ENCODE measurements around the gene PCSK5.
"Not testable (repeated sequence)": the region's sequence is repeated elsewhere in the genome, so short reads cannot be mapped to it uniquely, and the experiment has no call there.

PCSK5 gene

GRCh38 chr9:76330034-76330433 is 439.6 kb downstream of the PCSK5 start:
- DNase-seq = no peak

DNA sequence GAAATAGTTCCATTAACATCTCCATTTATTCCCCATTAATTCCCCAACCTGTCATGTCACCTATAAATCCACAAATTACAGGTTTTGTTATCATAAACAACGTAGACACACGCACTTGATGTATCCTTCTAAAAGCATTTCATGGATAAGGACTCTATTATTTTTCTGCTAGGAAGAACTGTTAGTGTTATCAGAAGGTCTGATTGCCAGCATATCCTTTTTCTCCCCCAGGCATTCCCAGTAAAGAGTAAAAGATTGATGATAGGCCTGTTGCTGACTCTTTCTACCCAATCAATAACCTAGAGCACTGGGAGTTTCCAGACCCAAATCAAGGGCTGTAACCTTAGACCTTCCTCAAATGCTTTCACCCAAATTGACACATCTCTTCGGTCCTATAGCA is 442.9 kb downstream of the PCSK5 start:
- no peak for DNase-seq

DNA sequence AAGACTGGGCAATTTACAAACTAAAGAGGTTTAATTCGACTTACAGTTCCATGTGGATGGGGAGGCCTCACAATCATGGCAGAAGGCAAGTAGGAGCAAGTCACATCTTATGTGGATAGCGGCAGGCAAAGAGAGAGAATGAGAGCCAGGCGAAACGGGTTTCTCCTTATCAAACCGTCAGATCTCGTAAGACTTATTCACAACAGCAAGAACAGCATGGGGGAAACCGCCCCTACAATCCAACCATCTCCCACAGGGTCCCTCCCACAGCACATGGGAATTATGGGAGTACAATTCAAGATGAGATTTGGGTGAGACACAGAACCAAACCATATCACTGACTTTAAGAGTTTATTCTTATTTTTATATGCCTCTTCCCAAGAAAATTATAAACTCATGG is 443.5 kb downstream of the PCSK5 start:
- DNase-seq = no peak

GRCh38 chr9:76336027-76336426 is 445.6 kb downstream of the PCSK5 start:
- no peak for DNase-seq

GRCh38 chr9:76338418-76338817 is 447.9 kb downstream of the PCSK5 start:
- no peak for DNase-seq

GRCh38 chr9:76341616-76342015 is 451.1 kb downstream of the PCSK5 start:
- no peak for DNase-seq

DNA sequence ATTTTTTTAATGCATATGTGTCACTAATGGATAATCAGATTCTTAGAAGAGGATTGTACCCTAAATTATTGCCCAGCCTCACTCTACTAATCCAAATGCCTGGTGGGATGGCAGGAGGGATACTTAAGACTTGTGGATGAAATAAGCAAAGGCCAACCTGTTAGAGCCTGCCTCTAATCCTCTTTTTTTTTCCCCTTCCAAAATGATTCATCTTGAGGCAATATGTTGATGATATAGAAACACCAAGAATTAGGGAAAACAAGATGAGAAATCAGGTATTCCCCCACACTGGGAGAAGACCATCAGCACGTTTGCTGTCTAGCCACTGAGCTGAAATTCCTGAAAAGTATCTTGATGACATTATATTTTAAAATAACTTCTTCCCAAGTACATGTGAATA is 451.7 kb downstream of the PCSK5 start:
- no peak for DNase-seq

DNA sequence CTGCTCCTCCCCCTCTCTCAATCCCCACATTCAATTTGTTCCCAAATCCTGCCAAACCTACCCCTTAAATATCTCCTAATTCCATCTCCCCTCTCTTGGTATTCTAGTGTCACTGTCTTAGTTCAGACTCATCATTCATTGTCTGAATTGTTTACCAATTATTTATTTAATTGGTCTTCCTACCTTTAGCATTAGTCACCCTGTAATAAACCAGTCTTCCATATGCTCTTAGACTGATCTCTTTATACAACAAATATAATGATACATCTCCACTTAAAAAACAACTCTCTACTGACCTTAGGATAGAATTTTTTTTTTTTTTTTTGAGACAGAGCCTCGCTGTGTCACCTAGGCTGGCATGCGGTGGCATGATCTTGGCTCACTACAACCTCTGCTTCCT is 452.4 kb downstream of the PCSK5 start:
- no peak for DNase-seq

DNA sequence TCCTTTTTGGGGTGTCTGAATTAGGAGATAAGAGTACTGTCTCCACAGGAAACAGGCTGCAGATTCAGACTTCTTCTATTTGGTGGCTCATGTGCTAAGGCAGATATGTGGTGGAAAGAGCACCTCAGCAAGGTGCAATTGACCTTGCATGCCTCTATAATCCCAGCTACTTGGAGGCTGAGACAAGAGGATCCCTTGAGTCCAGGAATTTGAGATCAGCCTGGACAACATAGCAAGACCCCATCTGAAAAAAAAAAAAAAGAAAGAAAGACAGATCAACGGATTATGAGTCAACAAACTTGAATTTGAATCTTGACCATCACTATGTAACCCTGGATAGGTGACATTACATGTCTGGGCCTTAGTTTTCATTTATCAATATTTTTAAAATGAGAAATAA is 459.4 kb downstream of the PCSK5 start:
- DNase-seq = no peak

- no peak for DNase-seq
Measured at GRCh38 chr9:76351006-76351405, 460.5 kb downstream of the PCSK5 start.

- no peak for DNase-seq
Measured at GRCh38 chr9:76352026-76352620, 461.6 kb downstream of the PCSK5 start.

DNA sequence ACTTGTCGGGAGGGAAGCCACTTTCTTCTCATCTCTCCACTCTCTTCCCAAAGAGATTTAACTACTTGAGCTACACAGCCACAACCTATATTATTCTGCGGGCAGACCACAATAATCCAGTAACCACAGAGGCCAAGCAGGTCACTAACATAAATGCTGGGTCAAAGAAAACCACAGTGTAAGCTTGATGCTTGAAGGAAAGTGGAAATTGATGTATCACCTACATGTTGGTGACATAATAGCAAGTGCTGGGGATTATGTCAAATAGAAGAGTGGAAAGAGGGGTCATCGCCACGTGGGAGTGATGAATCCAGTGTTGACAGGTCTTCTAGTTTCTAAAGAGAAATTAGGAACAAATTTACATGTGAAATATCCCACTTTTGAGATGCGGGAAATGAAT is 462.8 kb downstream of the PCSK5 start:
- DNase-seq = no peak

- no peak for DNase-seq
Measured at GRCh38 chr9:76354221-76354620, 463.7 kb downstream of the PCSK5 start.

DNA sequence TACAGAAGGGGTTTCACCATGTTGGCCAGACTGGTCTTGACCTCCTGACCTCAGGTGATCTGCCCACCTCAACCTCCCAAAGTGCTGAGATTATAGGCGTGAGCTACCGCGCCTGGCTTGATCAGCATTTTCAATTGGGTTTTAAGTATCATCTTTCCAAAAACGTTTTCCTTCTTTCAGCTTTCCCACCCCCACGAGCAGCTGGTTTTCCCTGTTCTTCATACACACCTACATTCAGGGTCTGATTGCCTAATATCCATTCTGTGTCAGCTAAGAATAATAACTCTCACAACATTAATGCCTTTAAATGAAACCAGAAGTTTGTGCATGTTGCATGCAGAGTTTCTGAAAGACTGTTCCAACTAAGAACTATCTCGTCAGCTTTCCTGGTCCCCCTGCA is 465.4 kb downstream of the PCSK5 start:
- DNase-seq = no peak

- DNase-seq = no peak
Measured at GRCh38 chr9:76357555-76357954, 467.1 kb downstream of the PCSK5 start.

DNA sequence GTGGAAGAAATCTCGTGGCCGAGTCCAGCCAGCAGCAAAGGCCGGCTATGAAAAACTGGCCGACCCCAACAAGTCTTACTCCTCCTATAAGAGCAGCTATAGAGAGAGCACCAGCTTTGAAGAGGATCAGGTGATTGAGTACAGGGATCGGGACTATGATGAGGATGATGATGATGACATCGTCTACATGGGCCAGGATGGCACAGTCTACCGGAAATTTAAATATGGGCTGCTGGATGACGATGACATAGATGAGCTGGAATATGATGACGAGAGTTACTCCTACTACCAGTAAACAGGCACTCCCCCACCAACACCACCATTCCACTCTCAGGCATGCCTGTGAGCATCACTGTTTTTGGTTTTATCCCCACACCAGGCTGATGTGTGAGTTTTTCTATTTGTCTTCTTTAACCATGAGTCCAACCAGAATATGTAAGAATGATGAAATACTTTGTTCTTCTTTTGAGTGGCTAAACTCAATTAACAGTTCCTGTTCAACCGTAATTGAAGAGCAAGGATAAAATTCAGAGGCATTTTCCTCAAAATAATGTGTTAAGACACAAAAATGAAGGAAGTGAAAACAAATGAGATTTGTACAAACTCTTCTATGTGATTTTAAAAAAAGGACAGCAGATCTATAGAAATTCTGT is 468.3 kb downstream of the PCSK5 start:
- no peak for DNase-seq

- no peak for DNase-seq
Measured at GRCh38 chr9:76359365-76359764, 468.9 kb downstream of the PCSK5 start.

- no peak for DNase-seq
Measured at GRCh38 chr9:76359766-76360165, 469.3 kb downstream of the PCSK5 start.

DNA sequence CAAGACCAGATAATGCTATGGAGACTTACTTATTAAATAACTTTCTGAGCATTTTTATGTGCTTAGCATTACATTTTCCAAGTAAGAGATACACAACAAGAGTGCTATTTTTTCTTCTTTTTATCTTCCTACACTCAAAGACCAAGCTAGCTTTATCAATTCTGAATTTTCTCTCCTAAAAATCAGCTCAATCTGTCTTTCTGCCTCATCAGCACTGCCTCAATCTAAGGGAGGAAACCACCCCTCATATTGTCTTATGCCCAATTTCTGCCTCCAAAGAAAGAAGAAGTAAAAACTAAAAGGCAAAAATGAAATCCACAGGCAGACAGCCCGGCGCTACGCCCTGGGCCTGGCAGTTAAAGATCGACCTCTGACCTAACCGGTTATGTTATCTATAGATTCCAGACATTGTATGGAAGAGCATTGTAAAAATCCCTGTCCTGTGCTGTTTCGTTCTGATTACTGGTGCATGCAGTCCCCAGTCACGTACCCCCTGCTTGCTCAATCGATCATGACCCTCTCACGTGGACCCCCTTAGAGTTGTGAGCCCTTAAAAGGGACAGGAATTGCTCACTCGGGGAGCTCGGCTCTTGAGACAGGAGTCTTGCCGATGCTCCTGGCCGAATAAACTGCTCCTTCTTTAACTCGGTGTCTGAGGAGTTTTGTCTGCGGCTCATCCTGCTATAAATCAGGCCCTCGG is 472.0 kb downstream of the PCSK5 start:
- DNase-seq = not testable (repeated sequence)

DNA sequence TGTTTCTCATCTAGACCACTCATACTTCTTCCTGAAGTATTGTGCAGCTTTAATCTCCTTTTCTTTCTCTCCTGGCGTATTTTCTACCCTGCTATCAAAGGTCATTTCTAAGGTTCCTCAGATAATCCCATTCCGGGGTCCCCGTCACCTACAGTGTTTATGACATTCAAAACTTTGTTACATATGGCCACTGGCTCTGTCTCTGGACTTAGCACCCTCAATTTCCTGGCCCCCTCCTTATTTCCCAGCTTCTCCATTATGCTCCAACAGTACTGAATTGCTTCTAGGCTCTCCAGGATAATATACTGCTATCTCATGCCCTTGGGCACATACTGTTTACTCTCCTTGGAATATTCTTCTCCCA is 472.5 kb downstream of the PCSK5 start:
- no peak for DNase-seq

GRCh38 chr9:76365028-76365427 is 474.6 kb downstream of the PCSK5 start:
- no peak for DNase-seq

- no peak for DNase-seq
Measured at GRCh38 chr9:76366275-76366674, 475.8 kb downstream of the PCSK5 start.

DNA sequence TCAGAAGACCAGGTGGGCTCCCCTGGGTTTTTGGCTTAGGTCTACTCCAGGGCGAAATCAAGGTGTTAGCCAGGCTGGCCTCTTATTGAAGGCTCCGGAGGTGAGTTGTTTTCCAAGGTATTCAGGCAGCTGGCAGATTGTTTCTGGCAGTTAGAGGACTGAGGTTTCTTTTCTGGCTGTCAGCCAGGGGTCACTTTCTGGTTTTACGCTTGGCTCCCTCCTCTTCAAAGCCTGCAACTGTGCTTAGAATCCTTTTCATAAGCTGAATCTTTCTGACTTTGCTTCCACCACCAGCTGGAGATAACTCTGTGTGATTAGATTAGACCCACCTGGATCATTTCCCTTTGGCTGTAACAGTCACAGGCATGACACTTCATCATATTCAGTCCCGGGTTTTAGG is 479.1 kb downstream of the PCSK5 start:
- no peak for DNase-seq

- no peak for DNase-seq
Measured at GRCh38 chr9:76370396-76371023, 480.0 kb downstream of the PCSK5 start.

Measured in activated CD4-positive, CD25-positive, alpha-beta regulatory T cell (primary cell).